GM18907 (cell line): ENCODE measurements around the gene HTR3B.
"Not testable (repeated sequence)": the region's sequence is repeated elsewhere in the genome, so short reads cannot be mapped to it uniquely, and the experiment has no call there.

ENCODE experiments used
- ATAC-seq: cut with Tn5 transposase; IDR thresholded peaks from one replicate; pipeline ENCODE4 v1.9.1; 2021; ENCODE audit warnings: mild to moderate bottlenecking, moderate library complexity; ENCODE audit not compliant: unreplicated experiment

Gene HTR3B

GRCh38 chr11:113904379-113905101 is at the start of gene HTR3B:
TSS of gene HTR3B (plus strand) at chr11:113904796. CDS start at chr11:113904934, 138 bp downstream.
- ATAC-seq = no peak

GRCh38 chr11:113855803-113856202 is 48.8 kb upstream of the HTR3B start:
- no peak for ATAC-seq

GRCh38 chr11:113856966-113857759 is 47.4 kb upstream of the HTR3B start:
- no peak for ATAC-seq

GRCh38 chr11:113859665-113860064 is 44.9 kb upstream of the HTR3B start:
- no peak for ATAC-seq

GRCh38 chr11:113862435-113862834 is 42.2 kb upstream of the HTR3B start:
- no peak for ATAC-seq

- ATAC-seq = no peak
Measured at GRCh38 chr11:113864410-113864809, 40.2 kb upstream of the HTR3B start.

- ATAC-seq = no peak
Measured at GRCh38 chr11:113865873-113866272, 38.7 kb upstream of the HTR3B start.

- ATAC-seq = no peak
Measured at GRCh38 chr11:113867843-113868503, 36.6 kb upstream of the HTR3B start.

GRCh38 chr11:113871336-113871735 is 33.3 kb upstream of the HTR3B start:
- ATAC-seq = no peak

GRCh38 chr11:113873236-113873626 is 31.4 kb upstream of the HTR3B start:
- no peak for ATAC-seq

- ATAC-seq = no peak
Measured at GRCh38 chr11:113874096-113874495, 30.5 kb upstream of the HTR3B start.

GRCh38 chr11:113874581-113875233 is 29.9 kb upstream of the HTR3B start:
- ATAC-seq = peak; percentile 53

GRCh38 chr11:113875234-113876073 is 29.1 kb upstream of the HTR3B start, which contains the start of gene USP28:
TSS of gene USP28 (minus strand) at chr11:113875572. CDS start at chr11:113875501, 71 bp downstream.
- ATAC-seq = peak; percentile 85

GRCh38 chr11:113876074-113876797 is 28.4 kb upstream of the HTR3B start:
- no peak for ATAC-seq

GRCh38 chr11:113876798-113877669 is 27.6 kb upstream of the HTR3B start:
- no peak for ATAC-seq

- no peak for ATAC-seq
Measured at GRCh38 chr11:113877670-113878055, 26.9 kb upstream of the HTR3B start.

GRCh38 chr11:113879446-113879845 is 25.1 kb upstream of the HTR3B start:
- ATAC-seq = not testable (repeated sequence)

- ATAC-seq = no peak
Measured at GRCh38 chr11:113880971-113881370, 23.6 kb upstream of the HTR3B start.

GRCh38 chr11:113881856-113882255 is 22.7 kb upstream of the HTR3B start:
- ATAC-seq = no peak
